T-helper 1 cell treated with Interleukin-12 subunit alpha and Interleukin-12 subunit beta and Interleukin-4 antibody, amounts not matched to agents 30 ng/mL and 1 ng/mL, for 36 hours (primary cell): ENCODE results near the gene PHF19. TPM values are rescaled to one million over a fixed set of nuclear protein-coding genes. Genes with fewer than 3 reads are reported as not detected.

Experiments used
- intact Hi-C: fragments of 100-400 bp; cut with micrococcal nuclease; formaldehyde crosslinking; loops from one replicate; pipeline ENCODE4 v1.15.1; 2024
- total RNA-seq: library from RNA; stranded (reverse); gene quantifications from 2 replicates; pipeline ENCODE4 v1.2.3, GENCODE V29; 2022

The PHF19 gene
- total RNA-seq, 1 donor from 2014 or later, result 213 TPM

GRCh38 chr9:120914396-120914795 lies 37.4 kb upstream of the PHF19 start:
- intact Hi-C loops, result no loop called here

GRCh38 chr9:120913647-120914264 lies 36.8 kb upstream of the PHF19 start:
- intact Hi-C loops, result no loop called here

- intact Hi-C loops, result no loop called here
These were observed 36.1 kb upstream of the PHF19 start for GRCh38 chr9:120912958-120913646.

GRCh38 chr9:120911295-120911837 lies 34.4 kb upstream of the PHF19 start:
- intact Hi-C loops, result loop anchor here (2.0 kb wide), 1 partner anchor 13 kb away; no protein-coding TSS in a partner anchor

- intact Hi-C loops, result loop anchor here (2.0 kb wide), 1 partner anchor 14 kb away; no protein-coding TSS in a partner anchor
These were observed 33.7 kb upstream of the PHF19 start for GRCh38 chr9:120910643-120911042.

GRCh38 chr9:120909904-120910303 lies 32.9 kb upstream of the PHF19 start:
- intact Hi-C loops, result loop anchor here (2.0 kb wide), 1 partner anchor 15 kb away; no protein-coding TSS in a partner anchor

- intact Hi-C loops, result loop anchor here (2.0 kb wide), 1 partner anchor 21 kb away; the partner anchor contains the start of gene TRAF1
These were observed 28.6 kb upstream of the PHF19 start for GRCh38 chr9:120905315-120906164.

- intact Hi-C loops, result loop anchor here (1.0 to 2.0 kb wide), 3 partner anchors 11 to 22 kb away; partner anchors contain the start of gene TRAF1
These were observed 28.0 kb upstream of the PHF19 start for GRCh38 chr9:120904978-120905301.

GRCh38 chr9:120904061-120904977 lies 27.3 kb upstream of the PHF19 start:
- intact Hi-C loops, result loop anchor here (1.0 to 2.0 kb wide), 3 partner anchors 12 to 22 kb away; partner anchors contain the start of gene TRAF1

- intact Hi-C loops, result no loop called here
These were observed 25.9 kb upstream of the PHF19 start for GRCh38 chr9:120902569-120903535.

GRCh38 chr9:120901755-120902568 lies 25.0 kb upstream of the PHF19 start:
- intact Hi-C loops, result no loop called here

- intact Hi-C loops, result no loop called here
These were observed 23.8 kb upstream of the PHF19 start for GRCh38 chr9:120900824-120901223.

GRCh38 chr9:120899490-120900068 lies 22.6 kb upstream of the PHF19 start:
- intact Hi-C loops, result no loop called here

- intact Hi-C loops, result no loop called here
These were observed 21.4 kb upstream of the PHF19 start for GRCh38 chr9:120898396-120898795.

- intact Hi-C loops, result no loop called here
These were observed 19.0 kb upstream of the PHF19 start for GRCh38 chr9:120895951-120896350.

GRCh38 chr9:120894321-120895148 lies 17.5 kb upstream of the PHF19 start:
- intact Hi-C loops, result no loop called here
